GM10847 (cell line): ENCODE measurements around the gene NUP93.

Source experiments
- POLR2A ChIP-seq: IDR thresholded peaks from 2 replicates; pipeline ENCODE4 v1.6.1; 2011; ENCODE audit not compliant: insufficient read length; ENCODE audit errors: extremely low read depth

NUP93 gene

DNA sequence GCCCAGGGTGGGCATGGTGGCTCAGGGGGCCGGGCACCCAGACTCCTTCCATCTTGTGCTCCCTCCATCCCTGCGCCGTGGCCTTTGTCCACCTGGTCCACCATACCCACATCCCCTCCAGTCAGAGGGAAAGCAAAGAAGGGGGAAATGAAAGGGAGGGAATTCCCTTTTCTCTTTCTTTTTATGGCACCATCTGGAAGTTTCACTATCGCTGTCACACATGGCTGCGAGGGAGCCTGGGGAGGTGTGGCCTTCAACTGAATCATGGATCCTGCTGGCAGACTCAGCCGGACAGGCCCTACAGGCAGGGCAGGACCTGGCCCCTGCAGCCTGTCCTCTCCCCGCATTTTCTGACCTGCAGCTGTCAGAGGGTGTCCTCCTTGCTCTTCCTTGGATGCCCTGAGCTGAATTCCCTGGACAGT is 141.3 kb downstream of the NUP93 start:
- no peak for TF ChIP-seq POLR2A

DNA sequence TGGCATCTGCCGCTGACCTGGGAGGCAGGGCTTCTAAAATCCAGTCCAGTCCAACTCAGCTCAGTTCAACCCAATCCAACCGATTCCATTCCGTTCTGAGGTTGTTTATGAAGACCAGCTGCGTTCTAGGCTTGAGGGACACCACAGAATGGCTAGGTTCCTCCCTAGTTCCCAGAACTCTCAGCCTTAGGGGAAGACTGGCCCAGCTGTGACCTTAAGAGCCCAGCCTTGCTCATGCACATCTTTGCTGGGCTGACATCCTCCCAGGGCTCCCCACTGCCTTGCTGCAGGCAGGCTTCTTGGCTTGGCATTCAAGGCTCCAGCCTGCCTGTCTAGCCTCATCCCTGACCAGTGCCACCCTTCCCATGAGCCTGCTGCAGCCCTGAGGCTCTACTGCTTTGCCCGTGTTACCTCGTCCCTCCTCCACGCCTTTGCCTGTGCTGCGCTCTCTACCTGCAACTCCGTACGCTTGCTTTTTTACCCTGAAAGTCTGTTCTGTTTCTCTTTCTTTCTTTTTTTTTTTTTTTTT is 143.0 kb downstream of the NUP93 start:
- no peak for TF ChIP-seq POLR2A

DNA sequence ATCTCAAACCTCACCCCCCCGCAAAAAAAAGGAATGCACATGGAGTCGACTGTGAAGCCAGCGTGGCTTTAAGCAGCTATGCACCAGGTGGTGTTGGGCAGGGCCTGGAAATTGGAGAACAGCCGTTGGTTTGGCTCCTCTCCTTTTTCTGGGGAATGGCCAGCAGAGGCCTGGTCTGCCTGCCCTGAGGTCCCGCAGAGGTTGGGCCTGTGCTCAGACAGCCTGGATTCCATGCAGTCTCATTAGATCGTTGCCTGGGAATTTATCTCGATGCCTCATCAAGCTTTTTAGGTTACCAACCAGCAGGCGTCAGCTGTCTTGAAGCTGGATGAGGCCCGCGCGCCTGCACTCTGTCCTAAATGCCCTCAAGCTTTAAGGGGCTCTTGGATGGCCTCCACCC is 144.9 kb downstream of the NUP93 start:
- TF ChIP-seq POLR2A: no peak

DNA sequence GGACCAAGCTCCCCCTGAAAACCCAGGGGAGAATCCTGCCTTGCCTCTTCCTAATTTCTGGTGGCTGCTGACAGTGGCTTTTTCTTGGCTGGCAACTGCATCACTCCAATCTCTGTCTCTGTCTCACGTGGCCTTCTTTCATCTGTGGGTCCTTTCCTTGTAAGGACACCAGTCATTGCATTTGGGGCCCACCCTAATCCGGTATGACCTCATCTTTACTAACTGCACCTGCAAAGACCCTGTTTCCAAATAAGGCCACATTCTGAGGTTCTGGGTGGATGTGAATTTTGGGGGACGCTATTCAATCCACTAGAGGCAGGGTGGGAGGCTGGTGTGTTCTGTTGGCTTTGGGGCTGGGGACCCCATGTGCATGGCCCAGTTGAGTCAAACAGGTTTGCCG is 146.1 kb downstream of the NUP93 start:
- no peak for TF ChIP-seq POLR2A

DNA sequence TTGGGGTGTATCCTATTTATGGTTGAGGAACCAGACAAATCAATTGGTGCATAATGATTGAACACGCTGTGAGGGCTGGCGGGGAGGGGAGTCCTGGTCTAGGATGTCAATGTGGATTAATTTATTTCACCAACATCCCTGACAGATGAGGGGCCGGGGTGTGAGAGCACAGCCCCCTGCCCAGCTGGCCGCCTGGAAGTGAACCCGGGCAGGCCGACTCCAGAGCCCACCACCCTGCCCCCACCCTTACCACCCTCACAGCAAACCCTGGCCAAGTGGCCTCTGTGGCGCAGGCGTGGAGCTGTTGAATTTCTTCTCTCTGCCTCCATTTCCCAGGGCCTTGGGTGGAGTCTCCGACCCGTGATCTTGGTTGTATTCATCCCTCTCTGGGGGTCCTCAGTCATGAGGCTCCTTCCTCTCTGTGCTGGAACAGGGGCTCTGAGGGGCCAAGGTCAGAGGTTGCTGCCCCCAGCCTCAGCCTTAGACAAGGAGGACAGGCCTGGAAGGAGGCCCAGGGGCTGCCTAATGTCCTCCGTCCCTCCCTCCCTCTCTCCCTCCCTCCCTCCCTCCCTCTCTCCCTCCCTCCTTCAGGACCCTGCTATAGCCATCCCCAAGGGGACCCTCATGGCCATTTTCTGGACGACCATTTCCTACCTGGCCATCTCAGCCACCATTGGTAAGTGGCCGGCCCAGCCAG is 147.7 kb downstream of the NUP93 start:
- TF ChIP-seq POLR2A: no peak

DNA sequence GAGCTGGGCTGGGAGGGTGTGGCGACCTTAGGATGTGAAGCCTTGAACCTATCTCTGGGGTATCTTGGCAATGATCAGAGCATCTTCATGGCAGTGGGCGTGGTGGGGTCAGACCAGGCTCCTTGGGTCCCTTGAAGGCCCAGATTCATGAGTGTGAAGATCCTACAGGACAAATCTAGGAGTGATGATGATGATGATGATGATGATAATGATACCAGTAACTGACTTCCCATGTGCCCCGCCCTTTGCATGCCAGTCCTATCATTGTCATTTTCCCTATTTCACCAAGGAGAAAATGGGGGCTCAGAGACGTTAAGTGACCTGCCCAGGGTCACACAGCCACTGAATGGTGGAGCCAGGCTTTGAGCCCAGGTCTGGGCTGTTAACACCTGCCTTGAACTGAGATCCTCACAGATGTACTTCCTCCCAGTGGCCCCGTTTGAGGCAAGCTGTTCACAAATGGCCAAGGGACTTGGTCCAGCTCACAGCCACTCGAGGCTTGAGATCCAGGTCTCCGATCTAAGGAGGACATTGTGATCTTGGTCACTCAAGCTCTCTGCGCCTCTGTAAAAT is 148.4 kb downstream of the NUP93 start:
- no peak for TF ChIP-seq POLR2A

DNA sequence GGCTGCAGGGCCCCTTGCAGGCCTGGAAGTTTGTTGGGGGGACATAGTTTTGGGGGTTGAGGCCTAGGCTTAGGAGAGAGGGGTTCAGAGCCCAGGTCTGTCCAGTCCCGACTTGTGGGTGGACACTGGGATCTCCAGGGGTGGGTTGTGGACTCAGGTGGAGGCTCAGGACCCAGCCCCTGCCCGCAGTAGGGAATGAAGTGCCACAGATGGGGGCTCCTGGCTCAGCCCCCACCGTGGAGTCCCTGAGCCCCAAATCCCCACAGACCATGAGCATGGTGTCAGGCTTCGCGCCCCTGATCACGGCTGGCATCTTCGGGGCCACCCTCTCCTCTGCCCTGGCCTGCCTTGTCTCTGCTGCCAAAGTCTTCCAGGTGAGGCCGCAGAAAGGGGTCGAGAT is 149.3 kb downstream of the NUP93 start:
- TF ChIP-seq POLR2A: no peak

DNA sequence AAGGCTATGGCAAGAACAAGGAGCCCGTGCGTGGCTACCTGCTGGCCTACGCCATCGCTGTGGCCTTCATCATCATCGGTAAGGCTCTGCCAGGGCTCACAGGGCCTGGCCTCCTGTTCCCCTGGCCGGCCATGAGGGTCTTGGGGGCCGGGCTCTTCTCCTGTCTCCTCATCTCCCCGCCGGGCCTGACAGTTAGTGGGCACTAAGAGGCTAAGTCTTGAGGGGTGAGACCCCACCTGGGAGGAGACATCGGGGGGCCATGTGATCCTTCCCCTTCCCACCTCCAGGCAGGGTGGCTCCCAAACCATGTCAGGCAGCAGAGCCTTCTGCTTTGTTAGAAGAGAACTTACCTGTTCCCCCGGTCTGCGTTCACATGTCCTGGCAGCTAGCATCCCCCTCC is 150.2 kb downstream of the NUP93 start:
- no peak for TF ChIP-seq POLR2A

DNA sequence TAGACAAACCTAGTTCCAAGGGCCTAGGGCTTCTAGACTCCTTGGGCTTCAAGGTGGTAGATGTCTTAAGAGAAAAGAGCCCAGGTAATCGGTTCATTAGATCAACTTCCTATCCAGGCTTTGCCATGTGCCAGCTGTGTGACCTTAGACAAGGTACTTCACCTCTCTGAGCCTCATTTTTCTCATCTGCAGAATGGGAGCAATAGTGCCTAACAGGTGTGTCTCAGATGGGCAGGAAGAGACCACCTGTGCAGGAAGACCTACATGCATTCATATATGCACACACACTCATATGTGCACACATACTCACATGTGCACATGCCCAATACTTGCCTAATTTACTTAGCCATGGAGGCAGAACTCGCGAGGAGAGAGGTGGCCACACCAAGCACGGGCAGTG is 150.8 kb downstream of the NUP93 start:
- no peak for TF ChIP-seq POLR2A

DNA sequence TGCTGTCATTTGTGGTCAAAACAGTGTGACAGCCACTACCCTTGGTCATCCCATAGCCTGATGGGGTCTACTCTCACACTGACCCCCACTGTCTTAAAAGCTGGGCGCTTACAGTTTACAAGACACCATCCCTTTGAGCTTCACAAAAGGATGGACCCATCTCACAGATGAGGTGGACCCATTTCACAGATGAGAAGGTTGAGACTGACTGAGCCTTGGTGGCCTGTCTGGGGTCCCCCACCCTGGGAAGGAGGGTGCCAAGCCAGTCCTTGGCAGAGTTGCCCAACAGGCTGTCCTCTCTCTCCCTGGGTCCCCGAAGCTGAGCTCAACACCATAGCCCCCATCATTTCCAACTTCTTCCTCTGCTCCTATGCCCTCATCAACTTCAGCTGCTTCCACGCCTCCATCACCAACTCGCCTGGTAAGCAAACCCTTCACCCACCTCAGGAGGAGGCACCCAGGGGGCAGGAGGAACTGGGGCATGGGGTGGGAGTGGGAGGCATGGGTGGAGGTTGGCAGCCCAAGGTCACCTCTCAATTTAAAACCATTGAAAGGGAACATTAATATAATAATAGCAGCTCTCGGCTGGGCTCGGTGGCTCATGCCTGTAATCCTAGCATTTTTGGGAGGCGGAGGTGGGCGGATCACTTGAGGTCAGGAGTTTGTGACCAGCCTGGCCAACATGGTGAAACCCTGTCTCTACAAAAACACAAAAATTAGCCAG is 152.3 kb downstream of the NUP93 start:
- TF ChIP-seq POLR2A: no peak

DNA sequence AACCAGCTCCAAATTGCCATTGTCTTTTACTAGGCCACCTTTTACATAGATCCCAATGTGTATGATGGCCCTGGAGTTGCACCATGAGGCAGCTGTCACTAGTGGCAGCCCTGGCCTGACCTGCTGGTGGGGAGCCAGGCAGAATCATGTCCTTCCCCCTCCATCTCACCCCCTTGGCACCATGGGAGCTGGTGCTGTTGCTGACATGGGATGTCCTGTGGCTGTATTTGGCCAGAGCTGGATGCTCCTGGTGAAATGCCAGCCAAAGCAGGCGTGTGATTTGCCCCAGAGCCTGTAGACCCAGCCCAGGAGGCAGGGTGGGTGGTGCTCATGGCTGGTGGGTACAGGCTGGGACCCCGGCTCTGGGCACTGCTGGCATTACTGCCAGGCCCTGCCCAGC is 153.7 kb downstream of the NUP93 start:
- no peak for TF ChIP-seq POLR2A

DNA sequence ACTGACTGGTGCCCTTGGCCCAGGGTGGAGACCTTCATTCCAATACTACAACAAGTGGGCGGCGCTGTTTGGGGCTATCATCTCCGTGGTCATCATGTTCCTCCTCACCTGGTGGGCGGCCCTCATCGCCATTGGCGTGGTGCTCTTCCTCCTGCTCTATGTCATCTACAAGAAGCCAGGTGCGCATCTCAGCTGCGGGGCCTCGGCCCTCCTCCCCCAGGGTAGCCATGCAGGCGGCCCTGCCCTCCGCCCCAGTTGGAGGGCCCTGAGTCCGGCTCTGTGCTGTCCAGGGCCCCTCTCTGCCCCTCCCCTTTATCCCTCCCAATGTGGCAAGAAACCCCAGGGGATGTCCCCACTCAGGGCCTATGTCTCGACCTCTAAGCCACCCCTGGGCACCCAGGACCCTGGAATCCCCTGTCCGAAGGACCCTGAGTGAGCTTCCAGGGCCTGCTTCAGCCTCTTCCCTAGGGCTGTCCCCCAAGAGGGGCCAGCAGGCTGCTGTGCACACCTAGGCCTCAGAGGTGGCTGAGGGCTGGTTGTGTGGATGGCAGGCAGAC is 154.2 kb downstream of the NUP93 start:
- no peak for TF ChIP-seq POLR2A

DNA sequence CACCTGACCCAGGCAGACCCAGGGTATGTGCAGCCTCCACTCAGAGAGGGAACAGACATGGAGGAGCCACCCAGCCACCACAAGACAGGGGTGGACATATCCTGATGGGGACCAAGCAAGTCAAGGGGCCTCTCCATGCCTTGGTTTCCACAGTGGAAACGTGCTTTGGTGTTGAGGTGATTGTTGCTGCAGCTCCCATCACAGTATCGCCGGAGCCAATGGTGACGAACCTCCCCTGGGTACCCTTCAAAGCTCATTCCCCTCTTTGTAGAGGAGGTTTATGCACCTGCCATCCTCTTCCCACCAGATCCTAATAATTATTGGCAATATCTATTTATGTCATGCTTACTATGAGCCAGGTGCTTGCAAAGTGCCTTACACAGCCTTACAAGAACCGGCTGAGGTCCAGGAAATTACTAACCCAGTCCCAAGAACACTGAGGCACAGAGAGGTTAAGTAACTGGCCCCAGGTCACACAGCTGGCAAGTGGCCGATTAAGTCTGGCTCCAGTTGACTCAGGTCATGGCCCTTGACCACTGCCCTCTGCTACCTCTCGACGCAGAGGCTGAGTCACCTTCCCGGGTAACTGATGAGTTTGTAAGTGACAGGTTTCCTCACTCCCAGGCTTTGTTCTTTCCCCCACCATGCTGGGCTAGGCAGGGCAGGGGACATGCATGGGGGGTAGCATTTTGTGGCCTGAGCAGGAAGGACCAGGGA is 155.7 kb downstream of the NUP93 start:
- no peak for TF ChIP-seq POLR2A

DNA sequence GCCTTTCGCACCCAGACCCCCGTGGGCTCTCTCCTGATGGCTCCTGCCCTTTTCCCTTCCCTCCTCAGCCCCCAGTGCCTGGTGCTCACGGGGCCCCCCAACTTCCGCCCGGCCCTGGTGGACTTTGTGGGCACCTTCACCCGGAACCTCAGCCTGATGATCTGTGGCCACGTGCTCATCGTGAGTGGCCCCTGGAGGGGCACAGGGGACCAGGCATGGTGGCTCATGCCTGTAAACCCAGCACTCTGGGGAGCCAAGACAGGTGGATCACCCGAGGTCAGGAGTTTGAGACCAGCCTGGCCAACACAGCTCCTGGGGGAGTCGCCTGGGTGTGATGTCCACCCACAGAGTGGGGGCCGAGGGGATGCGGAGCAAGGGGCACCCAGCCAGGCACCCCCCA is 156.4 kb downstream of the NUP93 start:
- TF ChIP-seq POLR2A: no peak

DNA sequence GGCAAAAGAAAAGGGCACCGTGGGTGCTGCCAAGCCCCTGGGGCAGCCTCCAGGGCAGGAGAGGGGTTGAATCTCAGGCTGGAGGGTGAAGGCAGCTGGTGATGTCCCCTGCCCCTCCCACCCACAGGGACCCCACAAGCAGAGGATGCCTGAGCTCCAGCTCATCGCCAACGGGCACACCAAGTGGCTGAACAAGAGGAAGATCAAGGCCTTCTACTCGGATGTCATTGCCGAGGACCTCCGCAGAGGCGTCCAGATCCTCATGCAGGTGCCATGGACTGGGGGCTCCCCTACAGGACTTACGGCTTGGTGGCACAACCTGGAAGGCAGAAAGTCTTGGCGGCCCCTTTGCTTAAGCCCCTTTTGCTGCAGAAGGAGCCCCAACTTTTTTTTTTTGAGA is 156.9 kb downstream of the NUP93 start:
- TF ChIP-seq POLR2A: no peak
